CD4-positive, CD25-positive, alpha-beta regulatory T cell (primary cell): ENCODE results near the gene FUZ. TPM values are rescaled to one million over a fixed set of nuclear protein-coding genes. Genes with fewer than 3 reads are reported as not detected.

Source experiments
- ATAC-seq, 2 donors: fragments of 150-1000 bp; cut with Tn5 transposase; one replicate each; pipeline ENCODE4 v1.10.0; 2021; ENCODE audit warnings: low read depth in 2 of 2, moderate number of reproducible peaks in 2 of 2, moderate library complexity in 1 of 2
- DNase-seq, 3 donors: peaks; one replicate each; pipeline versions ENCODE4 v3.0.0 to v3.0.0-alpha.2; 2012 to 2022; ENCODE audit warnings: mixed read lengths in 1 of 3
- H3K27ac ChIP-seq: one replicate; pipeline ENCODE4 v1.7.0; 2013; ENCODE audit warnings: mild to moderate bottlenecking, low read length; ENCODE audit not compliant: insufficient read depth, poor library complexity, severe bottlenecking
- H3K27me3 ChIP-seq: one replicate; pipeline ENCODE4 v1.7.0; 2013; ENCODE audit warnings: low read length; ENCODE audit not compliant: control insufficient read depth, insufficient read depth
- H3K36me3 ChIP-seq: one replicate; pipeline ENCODE4 v1.7.0; 2013; ENCODE audit warnings: mild to moderate bottlenecking, low read length, moderate library complexity; ENCODE audit not compliant: control insufficient read depth, insufficient read depth
- H3K4me1 ChIP-seq: 2 replicates; pipeline ENCODE4 v1.7.0; 2013; ENCODE audit warnings: mild to moderate bottlenecking, low read length; ENCODE audit not compliant: insufficient read depth, control insufficient read depth, poor library complexity, severe bottlenecking
- H3K4me3 ChIP-seq: one replicate; pipeline ENCODE4 v1.7.0; 2013; ENCODE audit warnings: low read depth, mild to moderate bottlenecking, low read length, moderate library complexity
- H3K9me3 ChIP-seq, 2 experiments: 1 replicate in 1 of 2; 2 replicates in 1 of 2; pipeline ENCODE4 v1.7.0; 2013; ENCODE audit warnings: low read length in 2 of 2, mild to moderate bottlenecking in 1 of 2, moderate library complexity in 1 of 2; ENCODE audit not compliant: control insufficient read depth in 2 of 2
- H3K27ac Mint-ChIP-seq, 3 donors: one replicate each; pipeline ENCODE4 v1.8.0; 2020 to 2022; ENCODE audit warnings: mild to moderate bottlenecking in 3 of 3, mixed read lengths in 3 of 3, moderate library complexity in 2 of 3
- H3K27me3 Mint-ChIP-seq: one replicate; pipeline ENCODE4 v1.8.0; 2022; ENCODE audit warnings: mild to moderate bottlenecking, mixed read lengths
- H3K36me3 Mint-ChIP-seq: one replicate; pipeline ENCODE4 v1.8.0; 2020; ENCODE audit warnings: mixed read lengths
- H3K4me1 Mint-ChIP-seq, 4 donors: one replicate each; pipeline ENCODE4 v1.8.0; 2020 to 2022; ENCODE audit warnings: mixed read lengths in 4 of 4, mild to moderate bottlenecking in 1 of 4
- H3K4me3 Mint-ChIP-seq, 4 donors: one replicate each; pipeline ENCODE4 v1.8.0; 2020 to 2022; ENCODE audit warnings: mild to moderate bottlenecking in 4 of 4, mixed read lengths in 4 of 4, moderate library complexity in 3 of 4
- H3K9me3 Mint-ChIP-seq, 7 donors: one replicate each; pipeline ENCODE4 v1.8.0; 2020 to 2022; ENCODE audit warnings: mixed read lengths in 7 of 7, mild to moderate bottlenecking in 3 of 7, moderate library complexity in 2 of 7
- polyA plus RNA-seq, 4 donors: library from polyadenylated mRNA; unstranded; fragments of 300-500 nt; fragmentation: Illumina TruSeq; gene quantifications; one replicate each; pipeline ENCODE4 v1.2.3, GENCODE V29; 2021
- total RNA-seq: library from RNA; stranded (reverse); gene quantifications from one replicate; pipeline ENCODE4 v1.2.3, GENCODE V29; 2022

The FUZ gene
- total and polyA plus RNA-seq, 5 donors from 2014 or later, result 4.0 to 15.8 (median 5.7) TPM

GRCh38 chr19:49779731-49780555 is 33.1 kb downstream of the FUZ start:
- no peak overlapping the region for H3K27ac ChIP-seq
- H3K36me3 Mint-ChIP-seq, result peaks cover 29% of the 10 kb centered on the region
- H3K4me3 ChIP-seq, result no peak overlapping the region
- no peaks in the 10 kb centered on the region for H3K27me3 Mint-ChIP-seq
- H3K4me1 Mint-ChIP-seq, result peaks cover 0 to 15% (median 12%) of the 10 kb centered on the region in 4 donors
- H3K4me3 Mint-ChIP-seq, result no peak overlapping the region
- H3K9me3 ChIP-seq, result no peaks in the 10 kb centered on the region
- ATAC-seq, result no peak
- peaks cover 0 to 2% (median 0%) of the 10 kb centered on the region in 7 donors for H3K9me3 Mint-ChIP-seq
- peaks cover 20% of the 10 kb centered on the region for H3K36me3 ChIP-seq
- H3K4me1 ChIP-seq, result no peaks in the 10 kb centered on the region
- H3K27me3 ChIP-seq, result no peaks in the 10 kb centered on the region
- H3K27ac Mint-ChIP-seq, result peak overlapping the region in 2 of 3 donors; percentile 81 to 88
- DNase-seq, result peak in 1 of 3 donors; percentile 16

DNA sequence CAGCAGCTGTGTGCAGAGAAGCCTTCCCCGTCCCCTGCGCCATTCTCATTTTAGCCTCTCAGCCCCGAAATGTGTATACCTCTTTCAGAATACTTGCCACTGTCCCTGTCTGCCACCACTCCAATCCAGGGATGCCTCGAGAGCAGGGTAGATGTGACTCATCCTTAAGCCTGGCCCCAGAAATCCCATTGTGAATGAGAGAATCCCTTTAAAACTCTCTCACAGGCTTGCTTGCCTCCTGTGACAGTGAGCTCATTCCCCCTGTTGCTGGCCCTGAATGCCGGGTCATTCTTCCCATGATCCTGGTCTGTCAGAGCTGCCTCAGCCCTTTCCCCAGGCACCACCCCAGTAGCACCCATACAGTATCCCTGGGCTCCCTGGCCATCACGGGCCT is 36.7 kb downstream of the FUZ start:
- H3K27ac Mint-ChIP-seq, result peak overlapping the region in 1 of 3 donors; percentile 14

DNA sequence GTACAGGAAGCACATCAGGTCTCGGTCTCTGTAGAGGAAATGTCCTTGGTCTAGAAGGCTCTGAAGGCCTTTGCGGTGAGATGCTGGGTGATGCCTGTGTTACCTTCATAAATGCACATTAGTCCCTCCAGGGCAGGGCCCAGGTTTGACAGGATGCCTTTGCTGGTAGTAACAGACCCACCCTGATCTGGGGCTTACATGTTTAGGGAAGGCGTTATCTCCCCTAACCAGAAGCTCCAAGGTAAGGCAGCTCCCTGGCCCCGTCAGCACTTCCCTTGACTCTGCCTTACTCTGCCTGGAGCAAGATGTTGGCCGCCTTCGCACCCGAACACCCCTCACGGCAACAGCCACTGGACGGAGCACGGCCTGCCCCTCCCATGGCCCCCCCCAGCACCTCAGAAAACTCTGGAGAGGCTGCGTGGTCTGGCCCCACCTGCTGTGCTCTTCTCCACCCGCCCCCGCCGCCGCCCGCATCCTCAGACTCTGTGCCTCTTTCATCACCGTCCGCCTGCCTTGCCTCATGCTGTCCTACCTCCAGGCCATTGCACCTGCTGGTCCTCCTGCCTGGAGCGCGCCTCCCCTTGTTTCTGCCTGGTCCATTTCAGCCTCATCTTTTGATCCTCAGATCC is 37.2 kb downstream of the FUZ start:
- Histone ChIP-seq H3K9me3 (no peaks in the 10 kb centered on the region), H3K27me3 (no peaks in the 10 kb centered on the region), H3K4me1 (no peaks in the 10 kb centered on the region), H3K4me3 (no peak overlapping the region), H3K27ac (no peak overlapping the region), H3K36me3 (no peaks in the 10 kb centered on the region)
- no peak for ATAC-seq
- Mint-ChIP-seq H3K27me3 (no peaks in the 10 kb centered on the region), H3K4me1 (peaks cover 0 to 28% (median 18%) of the 10 kb centered on the region in 4 donors), H3K36me3 (peaks cover 25% of the 10 kb centered on the region), H3K27ac (peak overlapping the region in 1 of 3 donors; percentile 14), H3K9me3 (peaks cover 0 to 2% (median 0%) of the 10 kb centered on the region in 7 donors), H3K4me3 (no peak overlapping the region)
- peak in 1 of 3 donors; percentile 15 for DNase-seq

More for the DNA sequence above, 36.7 kb downstream of the FUZ start:
- H3K36me3 Mint-ChIP-seq, result peaks cover 26% of the 10 kb centered on the region
- H3K4me3 Mint-ChIP-seq, result no peak overlapping the region
- peaks cover 0 to 2% (median 0%) of the 10 kb centered on the region in 7 donors for H3K9me3 Mint-ChIP-seq
- DNase-seq (no peak), ATAC-seq (no peak)
- no peaks in the 10 kb centered on the region for H3K36me3 ChIP-seq
- H3K4me1 Mint-ChIP-seq, result peaks cover 0 to 28% (median 18%) of the 10 kb centered on the region in 4 donors
- no peaks in the 10 kb centered on the region for H3K27me3 Mint-ChIP-seq
- no peak overlapping the region for H3K4me3 ChIP-seq
- no peaks in the 10 kb centered on the region for H3K27me3 ChIP-seq
- H3K4me1 ChIP-seq, result no peaks in the 10 kb centered on the region
- no peak overlapping the region for H3K27ac ChIP-seq
- no peaks in the 10 kb centered on the region for H3K9me3 ChIP-seq

- Mint-ChIP-seq H3K4me3 (no peak overlapping the region), H3K36me3 (peaks cover 16% of the 10 kb centered on the region), H3K9me3 (peaks cover 0 to 2% (median 0%) of the 10 kb centered on the region in 7 donors), H3K27me3 (no peaks in the 10 kb centered on the region), H3K27ac (no peak overlapping the region), H3K4me1 (peaks cover 0 to 26% (median 15%) of the 10 kb centered on the region in 4 donors)
- Histone ChIP-seq H3K4me3 (no peak overlapping the region), H3K27me3 (no peaks in the 10 kb centered on the region), H3K27ac (no peak overlapping the region), H3K36me3 (no peaks in the 10 kb centered on the region), H3K4me1 (no peaks in the 10 kb centered on the region), H3K9me3 (no peaks in the 10 kb centered on the region)
- ATAC-seq (no peak), DNase-seq (no peak)
Observed at GRCh38 chr19:49774969-49775368, 38.1 kb downstream of the FUZ start.

- H3K9me3 ChIP-seq, result no peaks in the 10 kb centered on the region
- ATAC-seq (no peak), DNase-seq (no peak)
- H3K4me1 ChIP-seq, result no peaks in the 10 kb centered on the region
- H3K4me3 Mint-ChIP-seq, result no peak overlapping the region
- H3K36me3 Mint-ChIP-seq, result peaks cover 14% of the 10 kb centered on the region
- H3K27me3 ChIP-seq, result no peaks in the 10 kb centered on the region
- no peak overlapping the region for H3K4me3 ChIP-seq
- H3K9me3 Mint-ChIP-seq, result no peaks in the 10 kb centered on the region
- no peaks in the 10 kb centered on the region for H3K36me3 ChIP-seq
- H3K27ac Mint-ChIP-seq, result peak overlapping the region in 1 of 3 donors; percentile 46
- no peaks in the 10 kb centered on the region for H3K27me3 Mint-ChIP-seq
- peaks cover 0 to 31% (median 13%) of the 10 kb centered on the region in 4 donors for H3K4me1 Mint-ChIP-seq
- no peak overlapping the region for H3K27ac ChIP-seq
Observed at GRCh38 chr19:49773663-49774350, 39.3 kb downstream of the FUZ start.

DNA sequence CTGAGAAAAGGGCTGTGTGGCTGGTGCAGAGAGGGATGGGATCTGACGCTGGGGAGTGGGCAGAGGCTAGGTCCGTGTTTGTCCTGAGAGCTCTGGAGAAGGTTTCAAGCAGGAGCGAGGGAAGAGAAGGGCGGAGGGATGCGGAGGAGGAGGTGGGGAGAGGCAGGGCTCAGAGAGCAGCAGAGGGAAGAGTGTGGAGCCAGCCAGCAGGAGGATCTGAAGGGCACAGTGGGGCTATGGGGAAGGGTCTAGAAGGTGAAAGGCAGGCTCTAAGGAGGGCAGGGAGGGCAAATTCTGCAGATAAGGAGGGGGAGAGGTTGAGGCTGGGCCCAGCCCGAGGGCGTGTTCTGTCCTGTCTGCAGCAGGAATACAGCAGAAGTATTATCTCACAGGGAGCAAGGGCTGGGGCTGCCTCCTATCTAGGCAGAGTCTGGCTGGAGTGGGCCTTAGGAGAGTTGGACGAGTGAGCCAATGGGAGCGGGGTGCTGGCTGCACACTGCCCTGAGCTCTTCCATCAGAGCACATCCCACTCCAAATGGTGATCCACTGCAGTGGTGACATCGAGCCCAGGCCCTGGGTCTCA is 40.2 kb downstream of the FUZ start:
- no peaks in the 10 kb centered on the region for H3K27me3 ChIP-seq
- peak overlapping the region in 1 of 4 donors; percentile 81 for H3K4me3 Mint-ChIP-seq
- peak overlapping the region in 1 of 3 donors; percentile 46 for H3K27ac Mint-ChIP-seq
- H3K4me1 Mint-ChIP-seq, result peaks cover 0 to 40% (median 17%) of the 10 kb centered on the region in 4 donors
- DNase-seq, result no peak
- no peak for ATAC-seq
- no peaks in the 10 kb centered on the region for H3K9me3 Mint-ChIP-seq
- no peak overlapping the region for H3K4me3 ChIP-seq
- H3K36me3 ChIP-seq, result no peaks in the 10 kb centered on the region
- H3K36me3 Mint-ChIP-seq, result peaks cover 14% of the 10 kb centered on the region
- no peaks in the 10 kb centered on the region for H3K9me3 ChIP-seq
- no peak overlapping the region for H3K27ac ChIP-seq
- no peaks in the 10 kb centered on the region for H3K27me3 Mint-ChIP-seq
- peaks cover 5% of the 10 kb centered on the region for H3K4me1 ChIP-seq

DNA sequence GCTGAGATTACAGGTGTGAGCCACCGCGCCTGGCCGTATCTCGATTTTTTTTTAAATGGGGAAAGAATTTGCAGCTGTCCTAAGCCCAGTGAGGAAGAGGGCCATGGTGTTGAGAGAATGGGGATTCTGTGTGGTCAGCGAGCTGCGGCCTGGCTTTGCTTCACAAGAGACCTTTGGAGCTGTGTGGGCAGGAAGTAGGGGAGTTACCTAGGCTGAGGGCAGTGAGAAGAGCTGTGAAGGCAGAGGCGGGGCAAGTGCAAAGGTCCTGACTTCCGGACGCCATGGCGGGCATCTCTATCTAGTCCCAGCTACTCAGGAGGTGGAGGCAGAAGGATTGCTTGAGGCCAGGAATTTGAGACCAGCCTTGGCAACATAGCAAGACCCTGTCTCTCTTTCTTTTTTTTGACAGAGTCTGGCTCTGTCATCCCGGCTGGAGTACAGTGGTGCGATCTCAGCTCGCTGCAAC is 41.4 kb downstream of the FUZ start:
- ATAC-seq (no peak), DNase-seq (no peak)
- Histone ChIP-seq H3K27me3 (no peaks in the 10 kb centered on the region), H3K36me3 (no peaks in the 10 kb centered on the region), H3K4me1 (peaks cover 14% of the 10 kb centered on the region), H3K9me3 (no peaks in the 10 kb centered on the region), H3K4me3 (no peak overlapping the region), H3K27ac (no peak overlapping the region)
- Mint-ChIP-seq H3K4me1 (peaks cover 0 to 48% (median 25%) of the 10 kb centered on the region in 4 donors), H3K27ac (peak overlapping the region in 2 of 3 donors; percentile 42 to 80), H3K36me3 (peaks cover 14% of the 10 kb centered on the region), H3K9me3 (no peaks in the 10 kb centered on the region), H3K4me3 (peak overlapping the region in 1 of 4 donors; percentile 7), H3K27me3 (no peaks in the 10 kb centered on the region)
